H9 (cell line): ENCODE results near the gene SMC3. TPM values are rescaled to one million over a fixed set of nuclear protein-coding genes. Genes with fewer than 3 reads are reported as not detected.

Experiments
- DNase-seq: peaks from one replicate; pipeline ENCODE4 v3.0.0-alpha.2; 2017
- H2AFZ ChIP-seq: one replicate; pipeline ENCODE4 v1.6.1; 2013; ENCODE audit warnings: mild to moderate bottlenecking, low read length, control low read depth, moderate library complexity
- H2AK5ac ChIP-seq: 2 replicates; pipeline ENCODE4 v1.6.1; 2013; ENCODE audit warnings: low read length, control low read depth, mixed read lengths; ENCODE audit not compliant: insufficient read length
- H2BK120ac ChIP-seq: one replicate; pipeline ENCODE4 v1.6.1; 2013; ENCODE audit warnings: low read depth, mild to moderate bottlenecking, low read length, control low read depth, inconsistent platforms; ENCODE audit not compliant: poor library complexity, severe bottlenecking
- H2BK12ac ChIP-seq: 2 replicates; pipeline ENCODE4 v1.6.1; 2013; ENCODE audit warnings: low read length, control low read depth, mixed read lengths, low read depth; ENCODE audit not compliant: insufficient read length
- H2BK15ac ChIP-seq: 2 replicates; pipeline ENCODE4 v1.6.1; 2013; ENCODE audit warnings: low read depth, low read length, control low read depth
- H2BK20ac ChIP-seq: one replicate; pipeline ENCODE4 v1.6.1; 2013; ENCODE audit warnings: low read depth, mild to moderate bottlenecking, low read length, control low read depth, inconsistent platforms; ENCODE audit not compliant: poor library complexity, severe bottlenecking
- H2BK5ac ChIP-seq: 2 replicates; pipeline ENCODE4 v1.6.1; 2013; ENCODE audit warnings: low read length, control low read depth, mixed read lengths; ENCODE audit not compliant: insufficient read length
- H3K14ac ChIP-seq: 2 replicates; pipeline ENCODE4 v1.6.1; 2013; ENCODE audit warnings: low read length, control low read depth; ENCODE audit not compliant: insufficient read depth
- H3K18ac ChIP-seq: 2 replicates; pipeline ENCODE4 v1.6.1; 2013; ENCODE audit warnings: low read depth, mild to moderate bottlenecking, mixed read lengths, low read length, control low read depth; ENCODE audit not compliant: insufficient read length
- H3K23ac ChIP-seq: 2 replicates; pipeline ENCODE4 v1.6.1; 2013; ENCODE audit warnings: low read length, control low read depth, mixed read lengths, low read depth; ENCODE audit not compliant: insufficient read length
- H3K23me2 ChIP-seq: 2 replicates; pipeline ENCODE4 v1.6.1; 2013; ENCODE audit warnings: low read depth, mild to moderate bottlenecking, mixed read lengths, low read length, control low read depth; ENCODE audit not compliant: insufficient read length, poor library complexity, severe bottlenecking
- H3K27ac ChIP-seq: 2 replicates; pipeline ENCODE4 v1.5.1; 2013; ENCODE audit warnings: low read length, control low read depth, mixed read lengths, low read depth; ENCODE audit not compliant: insufficient read length
- H3K27me3 ChIP-seq: 2 replicates; pipeline ENCODE4 v1.6.1; 2013; ENCODE audit warnings: low read length, control low read depth, inconsistent platforms; ENCODE audit not compliant: insufficient read depth
- H3K4ac ChIP-seq: 2 replicates; pipeline ENCODE4 v1.6.1; 2013; ENCODE audit warnings: low read depth, mild to moderate bottlenecking, control low read depth, inconsistent platforms, low read length, moderate library complexity
- H3K4me1 ChIP-seq: 2 replicates; pipeline ENCODE4 v1.6.1; 2013; ENCODE audit warnings: low read length, control low read depth, inconsistent platforms; ENCODE audit not compliant: insufficient read depth
- H3K4me2 ChIP-seq: 2 replicates; pipeline ENCODE4 v1.6.1; 2013; ENCODE audit warnings: low read length, control low read depth, mixed read lengths; ENCODE audit not compliant: insufficient read length, insufficient read depth
- H3K56ac ChIP-seq: 2 replicates; pipeline ENCODE4 v1.6.1; 2013; ENCODE audit warnings: low read depth, mild to moderate bottlenecking, mixed read lengths, low read length, control low read depth; ENCODE audit not compliant: insufficient read length
- H3K79me1 ChIP-seq: 2 replicates; pipeline ENCODE4 v1.6.1; 2013; ENCODE audit warnings: low read depth, mild to moderate bottlenecking, moderate library complexity, low read length, control low read depth, inconsistent platforms; ENCODE audit not compliant: insufficient read depth, poor library complexity, severe bottlenecking
- H3K79me2 ChIP-seq: 2 replicates; pipeline ENCODE4 v1.6.1; 2013; ENCODE audit warnings: low read length, control low read depth, inconsistent platforms; ENCODE audit not compliant: insufficient read depth
- H3K9ac ChIP-seq: 2 replicates; pipeline ENCODE4 v1.6.1; 2013; ENCODE audit warnings: low read length, control low read depth, mixed read lengths; ENCODE audit not compliant: insufficient read length; ENCODE audit errors: extremely low read depth
- H3K9me3 ChIP-seq: one replicate; pipeline ENCODE4 v1.6.1; 2013; ENCODE audit warnings: low read depth, low read length, inconsistent platforms; ENCODE audit not compliant: control insufficient read depth
- H3T11ph ChIP-seq: one replicate; pipeline ENCODE4 v1.6.1; 2013; ENCODE audit warnings: mild to moderate bottlenecking, low read length, control low read depth, inconsistent platforms
- H4K20me1 ChIP-seq: one replicate; pipeline ENCODE4 v1.6.1; 2013; ENCODE audit not compliant: control insufficient read depth, insufficient read length, insufficient read depth
- H4K5ac ChIP-seq: 2 replicates; pipeline ENCODE4 v1.6.1; 2013; ENCODE audit warnings: low read depth, mild to moderate bottlenecking, mixed read lengths, low read length, control low read depth; ENCODE audit not compliant: insufficient read length
- H4K8ac ChIP-seq: replicated peaks from 2 replicates; pipeline ENCODE4 v1.6.1; 2013; ENCODE audit warnings: low read length, control low read depth, mixed read lengths, low read depth; ENCODE audit not compliant: insufficient read length
- H4K91ac ChIP-seq: 2 replicates; pipeline ENCODE4 v1.6.1; 2013; ENCODE audit warnings: low read depth, mild to moderate bottlenecking, moderate library complexity, mixed read lengths, low read length, control low read depth; ENCODE audit not compliant: insufficient read length
- H3K27ac Mint-ChIP-seq, 3 experiments: 2 replicates in 2 of 3; 3 replicates in 1 of 3; pipeline ENCODE4 v1.8.0; 2020 to 2021; ENCODE audit warnings: mixed read lengths in 3 of 3, mild to moderate bottlenecking in 1 of 3, moderate library complexity in 1 of 3
- H3K27me3 Mint-ChIP-seq: 2 replicates; pipeline ENCODE4 v1.8.0; 2021; ENCODE audit warnings: low read depth, mild to moderate bottlenecking, moderate library complexity, mixed read lengths
- H3K36me3 Mint-ChIP-seq, 3 experiments: 2 replicates in 2 of 3; 3 replicates in 1 of 3; pipeline ENCODE4 v1.8.0; 2020 to 2021; ENCODE audit warnings: low read depth in 3 of 3, mixed read lengths in 3 of 3; ENCODE audit not compliant: insufficient read depth in 1 of 3
- H3K4me1 Mint-ChIP-seq, 2 experiments: 2 replicates each; pipeline ENCODE4 v1.8.0; 2020; ENCODE audit warnings: mixed read lengths in 2 of 2
- H3K4me3 Mint-ChIP-seq, 2 experiments: 2 replicates in 1 of 2; 3 replicates in 1 of 2; pipeline ENCODE4 v1.8.0; 2020 to 2021; ENCODE audit warnings: mild to moderate bottlenecking in 2 of 2, mixed read lengths in 2 of 2, moderate library complexity in 1 of 2
- H3K9me3 Mint-ChIP-seq, 2 experiments: 2 replicates in 1 of 2; 3 replicates in 1 of 2; pipeline ENCODE4 v1.8.0; 2020; ENCODE audit warnings: mild to moderate bottlenecking in 2 of 2, mixed read lengths in 2 of 2, moderate library complexity in 1 of 2
- CTCF ChIP-seq: fragments of 200-600 bp; sonication (generic); conservative IDR thresholded peaks from 3 replicates; pipeline ENCODE4 v1.8.0; 2021; ENCODE audit warnings: antibody characterized with exemption, mild to moderate bottlenecking
- WGBS: extraction: QIAGEN DNeasy Blood & Tissue Kit; methylation state at CpG from one replicate; pipeline ENCODE4 v1.1.7; 2013; ENCODE audit warnings: missing lambda C conversion rate, low lambda C conversion rate, mixed read lengths; ENCODE audit not compliant: insufficient read length; ENCODE audit errors: extremely low coverage; 5-methylcytosine and 5-hydroxymethylcytosine counted together
- total RNA-seq: library from RNA; stranded (reverse); gene quantifications from 2 replicates; pipeline ENCODE4 v1.2.1, GENCODE V29; 2021

The SMC3 gene
- total RNA-seq, 1 experiment from 2014 or later: 82.4 TPM

- Mint-ChIP-seq H3K36me3 (peaks cover 0 to 7% (median 2%) of the 10 kb centered on the region in 3 experiments; a peak in 2 of 7 replicates), H3K4me3 (no peak overlapping the region), H3K4me1 (peaks cover 15 to 19% of the 10 kb centered on the region in 2 experiments), H3K9me3 (peaks cover 5 to 6% of the 10 kb centered on the region in 2 experiments; a peak in 4 of 5 replicates), H3K27me3 (no peaks in the 10 kb centered on the region; the same call in 1 of the 2 replicates), H3K27ac (no peak overlapping the region)
- DNase-seq: no peak
- H3K4me2 ChIP-seq: no peak overlapping the region
- no peak overlapping the region for H2BK15ac ChIP-seq
- no peaks in the 10 kb centered on the region for H3K79me1 ChIP-seq
- H3K23me2 ChIP-seq: no peaks in the 10 kb centered on the region
- no peak overlapping the region for H3T11ph ChIP-seq
- no peak overlapping the region for H4K5ac ChIP-seq
- H3K18ac ChIP-seq: no peak overlapping the region
- H3K9ac ChIP-seq: no peak overlapping the region
- no CpG with 5 or more reads among the region's 5 CpGs for WGBS
- H2BK12ac ChIP-seq: no peak overlapping the region
- TF ChIP-seq CTCF: no peak
- H2BK20ac ChIP-seq: no peak overlapping the region
- no peak overlapping the region for H3K23ac ChIP-seq
- H3K27me3 ChIP-seq: no peaks in the 10 kb centered on the region
- H2AK5ac ChIP-seq: no peak overlapping the region
- H2AFZ ChIP-seq: no peak overlapping the region
- no peak overlapping the region for H3K56ac ChIP-seq
- no peaks in the 10 kb centered on the region for H4K20me1 ChIP-seq
- no peak overlapping the region for H3K27ac ChIP-seq
- no peak overlapping the region for H4K8ac ChIP-seq
- no peak overlapping the region for H3K4ac ChIP-seq
- H3K9me3 ChIP-seq: no peaks in the 10 kb centered on the region
- no peak overlapping the region for H2BK120ac ChIP-seq
- no peak overlapping the region for H4K91ac ChIP-seq
- H3K79me2 ChIP-seq: no peaks in the 10 kb centered on the region
- no peak overlapping the region for H2BK5ac ChIP-seq
- H3K14ac ChIP-seq: no peak overlapping the region
- no peaks in the 10 kb centered on the region for H3K4me1 ChIP-seq
These were observed 18.3 kb upstream of the SMC3 start for GRCh38 chr10:110549211-110549610.
